Thyroid gland (tissue), 4 donors: Measurements from ENCODE around the gene GLB1L3.

Experiments used
- CTCF ChIP-seq, 6 experiments: fragments of 200-600 bp in 3 of 6; fragments of 450-650 bp in 3 of 6; sonication (generic) in 3 of 6; IDR thresholded peaks; one replicate each; pipeline ENCODE4 v1.5.1; 2016 to 2019; ENCODE audit warnings: antibody characterized with exemption in 6 of 6, mild to moderate bottlenecking in 2 of 6, inconsistent platforms in 1 of 6, moderate library complexity in 1 of 6
- POLR2A ChIP-seq, 2 donors: fragments of 450-650 bp; IDR thresholded peaks; one replicate each; pipeline ENCODE4 v1.6.1; 2017; ENCODE audit warnings: antibody characterized with exemption in 2 of 2, mild to moderate bottlenecking in 2 of 2, moderate library complexity in 1 of 2

GRCh38 chr11:134260983-134261382, 15.2 kb upstream of the GLB1L3 start:
- TF ChIP-seq CTCF (IDR thresholded peaks at IDR 0.05) = no peak
- no peak for TF ChIP-seq POLR2A (IDR thresholded peaks at IDR 0.05)
